Activated CD8-positive, alpha-beta memory T cell treated with anti-CD3 and anti-CD28 coated beads, Interleukin-2, amount 50 U/mL, for 24 hours (primary cell): ENCODE data around the gene EGLN1.

Source experiments
- DNase-seq: peaks from one replicate; pipeline ENCODE4 v3.0.0-alpha.2; 2020; ENCODE audit errors: extremely low read depth

The EGLN1 gene

GRCh38 chr1:231421546-231421970, 529 bp downstream of the EGLN1 start:
- no peak for DNase-seq

- no peak for DNase-seq
Observed at GRCh38 chr1:231420959-231421545, 1.0 kb downstream of the EGLN1 start.

- no peak for DNase-seq
Observed at GRCh38 chr1:231420299-231420958, 1.7 kb downstream of the EGLN1 start.

- no peak for DNase-seq
Observed at GRCh38 chr1:231419738-231420298, 2.3 kb downstream of the EGLN1 start.

- no peak for DNase-seq
Observed at GRCh38 chr1:231419147-231419546, 2.9 kb downstream of the EGLN1 start.

- no peak for DNase-seq
Observed at GRCh38 chr1:231418741-231419107, 3.4 kb downstream of the EGLN1 start.

- DNase-seq, result no peak
Observed at GRCh38 chr1:231418101-231418740, 3.9 kb downstream of the EGLN1 start.

- DNase-seq, result no peak
Observed at GRCh38 chr1:231417513-231417912, 4.6 kb downstream of the EGLN1 start.

GRCh38 chr1:231416901-231417300, 5.2 kb downstream of the EGLN1 start:
- DNase-seq, result no peak

GRCh38 chr1:231415018-231415583, 7.0 kb downstream of the EGLN1 start:
- DNase-seq, result no peak

- DNase-seq, result no peak
Observed at GRCh38 chr1:231414260-231415016, 7.6 kb downstream of the EGLN1 start.

GRCh38 chr1:231413749-231414082, 8.4 kb downstream of the EGLN1 start:
- DNase-seq, result no peak

- no peak for DNase-seq
Observed at GRCh38 chr1:231411036-231411531, 11.0 kb downstream of the EGLN1 start.

GRCh38 chr1:231410036-231410612, 12.0 kb downstream of the EGLN1 start:
- DNase-seq, result no peak

GRCh38 chr1:231408528-231409094, 13.5 kb downstream of the EGLN1 start:
- no peak for DNase-seq

GRCh38 chr1:231407547-231408396, 14.3 kb downstream of the EGLN1 start:
- DNase-seq, result no peak

- DNase-seq, result no peak
Observed at GRCh38 chr1:231407049-231407448, 15.0 kb downstream of the EGLN1 start.

- no peak for DNase-seq
Observed at GRCh38 chr1:231404318-231404717, 17.8 kb downstream of the EGLN1 start.

GRCh38 chr1:231401478-231401877, 20.6 kb downstream of the EGLN1 start:
- no peak for DNase-seq
